NT2/D1 (cell line): ENCODE results near the gene AURKAIP1.

ENCODE experiments used
- SUZ12 ChIP-seq: IDR thresholded peaks from 2 replicates; pipeline ENCODE4 v1.6.1; 2011; ENCODE audit not compliant: insufficient read length, insufficient read depth; ENCODE audit errors: extremely low read depth
- YY1 ChIP-seq: IDR thresholded peaks from 2 replicates; pipeline ENCODE4 v1.6.1; 2011; ENCODE audit not compliant: insufficient read length, insufficient read depth

DNA sequence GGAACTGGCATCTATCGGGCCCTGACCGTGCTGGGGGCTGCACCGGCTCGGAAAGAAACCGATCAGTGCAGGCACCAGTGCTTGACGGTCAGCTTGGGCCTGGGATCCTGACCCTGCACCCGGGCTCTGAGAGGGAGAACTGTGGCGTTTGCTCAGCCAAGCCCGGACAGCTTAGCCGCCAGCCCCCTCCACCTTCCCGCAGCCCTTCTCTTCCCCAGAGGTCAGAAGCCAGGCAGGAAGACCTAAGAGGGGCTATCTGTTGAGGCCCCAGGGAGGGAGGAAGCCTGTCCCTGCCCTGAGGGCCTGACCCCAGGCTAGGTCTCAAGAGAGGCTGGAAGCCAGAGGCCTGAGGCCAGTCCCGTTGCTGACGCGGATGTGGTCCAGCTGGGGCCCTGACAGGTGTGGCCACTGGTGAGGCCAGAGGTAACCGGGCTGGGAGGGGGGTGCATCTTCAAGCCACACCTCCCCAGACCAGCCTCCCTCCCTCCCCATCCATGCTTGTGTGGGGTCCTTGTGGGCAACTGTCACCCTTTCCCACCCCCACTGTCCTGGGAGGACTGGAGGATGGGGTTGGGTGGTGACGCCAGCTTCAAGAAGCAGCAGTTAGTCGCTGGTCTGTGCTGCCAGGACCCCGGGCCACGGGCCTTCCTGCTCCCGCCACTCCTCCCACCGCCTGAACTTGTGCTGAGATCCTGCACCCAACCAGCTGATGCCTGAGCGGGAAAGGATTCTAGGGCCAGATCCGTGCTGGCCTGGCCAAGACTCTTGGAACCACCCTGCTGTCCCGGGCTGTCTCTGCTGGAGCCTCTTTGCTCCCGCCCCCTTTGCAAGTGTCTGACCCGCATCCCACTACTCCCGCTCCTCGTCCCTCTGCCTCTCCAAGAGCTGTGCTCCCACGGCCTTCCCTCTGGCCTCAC is 23.2 kb downstream of the AURKAIP1 start:
- TF ChIP-seq YY1 (no peak), SUZ12 (no peak)
